Ectodermal cell (in vitro differentiated cells): ENCODE data around the gene OR2A25.

Experiments
- H3K27ac ChIP-seq: 2 replicates; pipeline ENCODE4 v1.7.0; 2013; ENCODE audit warnings: mild to moderate bottlenecking, low read depth, low read length; ENCODE audit not compliant: insufficient read depth, poor library complexity, severe bottlenecking
- H3K27me3 ChIP-seq: 2 replicates; pipeline ENCODE4 v1.7.0; 2013; ENCODE audit warnings: mild to moderate bottlenecking, low read length; ENCODE audit not compliant: insufficient read depth, control insufficient read depth, poor library complexity, severe bottlenecking
- H3K36me3 ChIP-seq: one replicate; pipeline ENCODE4 v1.7.0; 2013; ENCODE audit warnings: low read length; ENCODE audit not compliant: control insufficient read depth, insufficient read depth
- H3K4me1 ChIP-seq: one replicate; pipeline ENCODE4 v1.7.0; 2013; ENCODE audit warnings: low read length; ENCODE audit not compliant: control insufficient read depth, insufficient read depth
- H3K4me3 ChIP-seq: 2 replicates; pipeline ENCODE4 v1.7.0; 2013; ENCODE audit warnings: low read depth, low read length, control low read depth; ENCODE audit not compliant: insufficient read depth
- H3K9me3 ChIP-seq: 2 replicates; pipeline ENCODE4 v1.7.0; 2013; ENCODE audit warnings: mild to moderate bottlenecking, low read length, moderate library complexity; ENCODE audit not compliant: control insufficient read depth
- WGBS, 2 experiments: methylation state at CpG; one replicate each; pipeline ENCODE4 v1.1.7; 2013; ENCODE audit warnings: missing lambda C conversion rate in 2 of 2; 5-methylcytosine and 5-hydroxymethylcytosine counted together

The OR2A25 gene

DNA sequence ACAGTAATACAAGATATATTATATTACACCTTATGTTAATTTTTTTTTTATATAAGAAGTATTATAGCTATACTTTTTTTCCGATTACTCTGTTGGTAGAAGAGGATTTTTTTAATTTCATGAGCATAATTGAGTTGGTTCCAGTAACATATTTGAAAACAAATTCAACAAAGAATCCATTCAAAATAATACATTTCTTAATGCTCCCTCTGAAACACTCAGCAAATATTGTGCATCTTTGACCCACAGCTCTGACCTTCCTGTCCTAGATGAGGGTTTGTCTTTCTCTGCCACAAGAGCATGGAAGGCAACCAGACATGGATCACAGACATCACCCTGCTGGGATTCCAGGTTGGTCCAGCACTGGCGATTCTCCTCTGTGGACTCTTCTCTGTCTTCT, 39.7 kb downstream of the OR2A25 start, which contains the start of gene OR2A2:
Gene OR2A2 (plus strand): TSS at position 301 of the 400 bp plus-strand sequence. CDS start 0 bp downstream, at position 301.
- Histone ChIP-seq H3K4me1 (no peaks in the 10 kb centered on the region), H3K36me3 (no peaks in the 10 kb centered on the region), H3K9me3 (no peaks in the 10 kb centered on the region), H3K27ac (no peak within 1 kb of the TSS), H3K4me3 (no peak within 1 kb of the TSS), H3K27me3 (no peaks in the 10 kb centered on the region)
- 90 to 100% methylated on average over 1 of the region's 2 CpGs for WGBS, 2 experiments

- H3K36me3 ChIP-seq: no peaks in the 10 kb centered on the region
- WGBS, 2 experiments: 88 to 94% methylated on average over 5 of the region's 5 CpGs
- no peaks in the 10 kb centered on the region for H3K27me3 ChIP-seq
- H3K27ac ChIP-seq: no peak overlapping the region
- H3K4me1 ChIP-seq: no peaks in the 10 kb centered on the region
- no peak overlapping the region for H3K4me3 ChIP-seq
- H3K9me3 ChIP-seq: no peaks in the 10 kb centered on the region
Measured at GRCh38 chr7:144110272-144110671, 40.7 kb downstream of the OR2A25 start.

DNA sequence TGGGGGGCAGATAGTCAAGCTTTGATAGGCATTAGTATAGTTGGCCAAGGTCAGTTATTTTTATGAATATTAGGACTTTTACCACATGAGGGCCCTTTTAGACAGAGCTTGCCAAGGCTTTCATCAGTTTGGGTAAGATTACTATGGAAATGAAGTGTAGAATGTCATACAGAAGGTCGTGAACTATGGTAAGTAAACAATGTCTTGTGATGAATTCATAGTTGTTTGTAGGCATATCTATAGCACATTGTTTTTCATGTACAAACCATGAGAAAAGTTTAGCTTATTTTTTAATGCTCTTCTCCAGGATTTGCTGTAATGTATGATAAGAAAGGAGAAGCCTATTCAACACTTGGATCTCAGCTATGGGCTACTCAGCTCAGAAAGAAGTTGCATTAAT, 44.0 kb downstream of the OR2A25 start:
- 73 to 83% methylated on average over 1 of the region's 1 CpG for WGBS, 2 experiments
- Histone ChIP-seq H3K4me3 (no peak overlapping the region), H3K36me3 (no peaks in the 10 kb centered on the region), H3K27ac (no peak overlapping the region), H3K4me1 (no peaks in the 10 kb centered on the region), H3K9me3 (no peaks in the 10 kb centered on the region), H3K27me3 (no peaks in the 10 kb centered on the region)

GRCh38 chr7:144118341-144118740, 48.7 kb downstream of the OR2A25 start:
- Histone ChIP-seq H3K27me3 (no peaks in the 10 kb centered on the region), H3K4me1 (no peaks in the 10 kb centered on the region), H3K36me3 (no peaks in the 10 kb centered on the region), H3K27ac (no peak overlapping the region), H3K9me3 (no peaks in the 10 kb centered on the region), H3K4me3 (no peak overlapping the region)
- 72 to 76% methylated on average over 8 of the region's 8 CpGs for WGBS, 2 experiments

DNA sequence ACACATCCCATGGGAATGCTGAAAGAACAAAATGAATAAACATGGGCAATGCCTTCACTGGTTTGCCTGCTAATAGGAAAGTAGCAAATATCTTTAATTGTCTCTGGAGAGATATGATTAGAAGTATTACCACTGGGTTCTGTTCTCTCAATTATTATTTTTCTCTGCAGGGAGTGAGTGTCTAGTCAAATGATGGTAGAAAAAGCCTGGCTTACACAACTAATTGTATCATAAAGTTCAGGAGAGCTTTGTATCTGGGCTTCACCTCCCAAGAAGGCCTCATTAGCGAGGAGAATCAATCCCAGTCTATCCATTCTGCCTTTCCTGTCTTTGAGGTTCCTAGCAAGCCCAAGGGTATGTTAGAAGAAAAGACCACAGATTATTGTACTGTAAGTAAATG, 53.3 kb downstream of the OR2A25 start, which contains the start of gene OR2A14:
Gene OR2A14 (plus strand): TSS at position 301 of the 400 bp plus-strand sequence. CDS start 5,937 bp downstream, outside the sequence.
- Histone ChIP-seq H3K27me3 (no peaks in the 10 kb centered on the region), H3K4me3 (no peak within 1 kb of the TSS), H3K4me1 (no peaks in the 10 kb centered on the region), H3K36me3 (no peaks in the 10 kb centered on the region), H3K9me3 (no peaks in the 10 kb centered on the region), H3K27ac (no peak within 1 kb of the TSS)
- 92 to 94% methylated on average over 1 of the region's 1 CpG for WGBS, 2 experiments
